Measurements from ENCODE around the gene KLHL29. TPM values are rescaled to one million over a fixed set of nuclear protein-coding genes. Genes with fewer than 3 reads are reported as not detected.

KLHL29 gene
- total and polyA plus RNA-seq, 10 of the 15 experiments (the other 5 are each of a cell fraction or from before 2014, with no cell fraction given): 1.4 to 19.5 (median 6.1) TPM

DNA sequence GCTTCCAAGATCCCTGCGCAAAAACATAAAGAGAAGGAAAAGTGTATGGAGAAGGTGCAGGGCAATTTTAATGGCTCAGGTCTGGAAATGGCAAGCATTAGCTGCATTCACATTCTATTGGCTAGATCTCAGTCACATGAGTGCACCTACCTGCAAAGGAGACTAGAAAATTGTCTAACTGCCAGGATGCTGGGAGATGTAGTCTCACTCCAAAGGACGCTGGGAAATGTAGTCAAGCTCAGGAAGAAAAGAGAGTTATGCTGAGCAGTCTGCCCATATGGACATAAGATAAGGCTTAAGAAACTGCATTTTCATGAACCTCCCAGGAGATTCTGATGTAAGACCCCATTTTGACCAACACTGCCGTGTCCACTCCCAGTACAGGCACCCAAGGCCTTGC lies 9.5 kb upstream of the KLHL29 start (continued):
- no peak for TF ChIP-seq POU2F2 (IDR thresholded peaks at IDR 0.05; ENCODE audit: borderline replicate concordance, low read depth, low read length)
- TF ChIP-seq IRF4 (IDR thresholded peaks at IDR 0.05; ENCODE audit: low read depth, low read length): no peak
- TF ChIP-seq, protein P1, sequence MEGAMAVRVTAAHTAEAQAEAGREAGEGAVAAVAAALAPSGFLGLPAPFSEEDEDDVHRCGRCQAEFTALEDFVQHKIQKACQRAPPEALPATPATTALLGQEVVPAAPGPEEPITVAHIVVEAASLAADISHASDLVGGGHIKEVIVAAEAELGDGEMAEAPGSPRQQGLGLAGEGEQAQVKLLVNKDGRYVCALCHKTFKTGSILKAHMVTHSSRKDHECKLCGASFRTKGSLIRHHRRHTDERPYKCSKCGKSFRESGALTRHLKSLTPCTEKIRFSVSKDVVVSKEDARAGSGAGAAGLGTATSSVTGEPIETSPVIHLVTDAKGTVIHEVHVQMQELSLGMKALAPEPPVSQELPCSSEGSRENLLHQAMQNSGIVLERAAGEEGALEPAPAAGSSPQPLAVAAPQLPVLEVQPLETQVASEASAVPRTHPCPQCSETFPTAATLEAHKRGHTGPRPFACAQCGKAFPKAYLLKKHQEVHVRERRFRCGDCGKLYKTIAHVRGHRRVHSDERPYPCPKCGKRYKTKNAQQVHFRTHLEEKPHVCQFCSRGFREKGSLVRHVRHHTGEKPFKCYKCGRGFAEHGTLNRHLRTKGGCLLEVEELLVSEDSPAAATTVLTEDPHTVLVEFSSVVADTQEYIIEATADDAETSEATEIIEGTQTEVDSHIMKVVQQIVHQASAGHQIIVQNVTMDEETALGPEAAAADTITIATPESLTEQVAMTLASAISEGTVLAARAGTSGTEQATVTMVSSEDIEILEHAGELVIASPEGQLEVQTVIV (IDR thresholded peaks at IDR 0.05; ENCODE audit: borderline replicate concordance, partially characterized antibody): no peak
- TF ChIP-seq, protein P2, sequence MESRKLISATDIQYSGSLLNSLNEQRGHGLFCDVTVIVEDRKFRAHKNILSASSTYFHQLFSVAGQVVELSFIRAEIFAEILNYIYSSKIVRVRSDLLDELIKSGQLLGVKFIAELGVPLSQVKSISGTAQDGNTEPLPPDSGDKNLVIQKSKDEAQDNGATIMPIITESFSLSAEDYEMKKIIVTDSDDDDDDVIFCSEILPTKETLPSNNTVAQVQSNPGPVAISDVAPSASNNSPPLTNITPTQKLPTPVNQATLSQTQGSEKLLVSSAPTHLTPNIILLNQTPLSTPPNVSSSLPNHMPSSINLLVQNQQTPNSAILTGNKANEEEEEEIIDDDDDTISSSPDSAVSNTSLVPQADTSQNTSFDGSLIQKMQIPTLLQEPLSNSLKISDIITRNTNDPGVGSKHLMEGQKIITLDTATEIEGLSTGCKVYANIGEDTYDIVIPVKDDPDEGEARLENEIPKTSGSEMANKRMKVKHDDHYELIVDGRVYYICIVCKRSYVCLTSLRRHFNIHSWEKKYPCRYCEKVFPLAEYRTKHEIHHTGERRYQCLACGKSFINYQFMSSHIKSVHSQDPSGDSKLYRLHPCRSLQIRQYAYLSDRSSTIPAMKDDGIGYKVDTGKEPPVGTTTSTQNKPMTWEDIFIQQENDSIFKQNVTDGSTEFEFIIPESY (IDR thresholded peaks at IDR 0.05): no peak
- TF ChIP-seq CREB1 (IDR thresholded peaks at IDR 0.05; ENCODE audit: low read depth): 0 out of 2 replicates have a peak, but pooled peaks have one; percentile 29
- no peak for TF ChIP-seq RFX5 (IDR thresholded peaks at IDR 0.05; ENCODE audit: low read depth, low read length)
- TF ChIP-seq YBX1 (IDR thresholded peaks at IDR 0.05): no peak
- TF ChIP-seq KDM1A (IDR thresholded peaks at IDR 0.05; ENCODE audit: borderline replicate concordance): no peak
- TF ChIP-seq SMARCA5 (IDR thresholded peaks at IDR 0.05): no peak
- TF ChIP-seq ZNF274 (IDR thresholded peaks at IDR 0.05; ENCODE audit: insufficient read depth, insufficient read length): no peak
- TF ChIP-seq, protein P3, sequence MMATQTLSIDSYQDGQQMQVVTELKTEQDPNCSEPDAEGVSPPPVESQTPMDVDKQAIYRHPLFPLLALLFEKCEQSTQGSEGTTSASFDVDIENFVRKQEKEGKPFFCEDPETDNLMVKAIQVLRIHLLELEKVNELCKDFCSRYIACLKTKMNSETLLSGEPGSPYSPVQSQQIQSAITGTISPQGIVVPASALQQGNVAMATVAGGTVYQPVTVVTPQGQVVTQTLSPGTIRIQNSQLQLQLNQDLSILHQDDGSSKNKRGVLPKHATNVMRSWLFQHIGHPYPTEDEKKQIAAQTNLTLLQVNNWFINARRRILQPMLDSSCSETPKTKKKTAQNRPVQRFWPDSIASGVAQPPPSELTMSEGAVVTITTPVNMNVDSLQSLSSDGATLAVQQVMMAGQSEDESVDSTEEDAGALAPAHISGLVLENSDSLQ (IDR thresholded peaks at IDR 0.05): no peak
- TF ChIP-seq SIX5 (IDR thresholded peaks at IDR 0.05; ENCODE audit: low read depth, low read length, severe bottlenecking): peak; percentile 89
- TF ChIP-seq ZNF622 (IDR thresholded peaks at IDR 0.05): no peak
- TF ChIP-seq ESRRA (IDR thresholded peaks at IDR 0.05; ENCODE audit: low read length): no peak
- TF ChIP-seq SRF (IDR thresholded peaks at IDR 0.05; ENCODE audit: low read depth in 2 of 2, low read length in 2 of 2): no peak
- TF ChIP-seq, protein P4, sequence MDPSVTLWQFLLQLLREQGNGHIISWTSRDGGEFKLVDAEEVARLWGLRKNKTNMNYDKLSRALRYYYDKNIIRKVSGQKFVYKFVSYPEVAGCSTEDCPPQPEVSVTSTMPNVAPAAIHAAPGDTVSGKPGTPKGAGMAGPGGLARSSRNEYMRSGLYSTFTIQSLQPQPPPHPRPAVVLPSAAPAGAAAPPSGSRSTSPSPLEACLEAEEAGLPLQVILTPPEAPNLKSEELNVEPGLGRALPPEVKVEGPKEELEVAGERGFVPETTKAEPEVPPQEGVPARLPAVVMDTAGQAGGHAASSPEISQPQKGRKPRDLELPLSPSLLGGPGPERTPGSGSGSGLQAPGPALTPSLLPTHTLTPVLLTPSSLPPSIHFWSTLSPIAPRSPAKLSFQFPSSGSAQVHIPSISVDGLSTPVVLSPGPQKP (IDR thresholded peaks at IDR 0.05; ENCODE audit: low read depth, low read length): no peak
- TF ChIP-seq, protein P5, sequence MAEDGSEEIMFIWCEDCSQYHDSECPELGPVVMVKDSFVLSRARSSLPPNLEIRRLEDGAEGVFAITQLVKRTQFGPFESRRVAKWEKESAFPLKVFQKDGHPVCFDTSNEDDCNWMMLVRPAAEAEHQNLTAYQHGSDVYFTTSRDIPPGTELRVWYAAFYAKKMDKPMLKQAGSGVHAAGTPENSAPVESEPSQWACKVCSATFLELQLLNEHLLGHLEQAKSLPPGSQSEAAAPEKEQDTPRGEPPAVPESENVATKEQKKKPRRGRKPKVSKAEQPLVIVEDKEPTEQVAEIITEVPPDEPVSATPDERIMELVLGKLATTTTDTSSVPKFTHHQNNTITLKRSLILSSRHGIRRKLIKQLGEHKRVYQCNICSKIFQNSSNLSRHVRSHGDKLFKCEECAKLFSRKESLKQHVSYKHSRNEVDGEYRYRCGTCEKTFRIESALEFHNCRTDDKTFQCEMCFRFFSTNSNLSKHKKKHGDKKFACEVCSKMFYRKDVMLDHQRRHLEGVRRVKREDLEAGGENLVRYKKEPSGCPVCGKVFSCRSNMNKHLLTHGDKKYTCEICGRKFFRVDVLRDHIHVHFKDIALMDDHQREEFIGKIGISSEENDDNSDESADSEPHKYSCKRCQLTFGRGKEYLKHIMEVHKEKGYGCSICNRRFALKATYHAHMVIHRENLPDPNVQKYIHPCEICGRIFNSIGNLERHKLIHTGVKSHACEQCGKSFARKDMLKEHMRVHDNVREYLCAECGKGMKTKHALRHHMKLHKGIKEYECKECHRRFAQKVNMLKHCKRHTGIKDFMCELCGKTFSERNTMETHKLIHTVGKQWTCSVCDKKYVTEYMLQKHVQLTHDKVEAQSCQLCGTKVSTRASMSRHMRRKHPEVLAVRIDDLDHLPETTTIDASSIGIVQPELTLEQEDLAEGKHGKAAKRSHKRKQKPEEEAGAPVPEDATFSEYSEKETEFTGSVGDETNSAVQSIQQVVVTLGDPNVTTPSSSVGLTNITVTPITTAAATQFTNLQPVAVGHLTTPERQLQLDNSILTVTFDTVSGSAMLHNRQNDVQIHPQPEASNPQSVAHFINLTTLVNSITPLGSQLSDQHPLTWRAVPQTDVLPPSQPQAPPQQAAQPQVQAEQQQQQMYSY (CRISPR knock-in tag; IDR thresholded peaks at IDR 0.05): no peak
- no peak for TF ChIP-seq ASH2L (IDR thresholded peaks at IDR 0.05; ENCODE audit: borderline replicate concordance, low read depth)
- no peak for TF ChIP-seq MYC (IDR thresholded peaks at IDR 0.05; ENCODE audit: insufficient read depth, insufficient read length, insufficient replicate concordance, low read length, severe bottlenecking)
- no peak for TF ChIP-seq NBN (IDR thresholded peaks at IDR 0.05)
- no peak for TF ChIP-seq BACH1 (IDR thresholded peaks at IDR 0.05; ENCODE audit: borderline replicate concordance)
